Liver (tissue), 9 donors: ENCODE results near the gene MEP1B. TPM values are rescaled to one million over a fixed set of nuclear protein-coding genes. Genes with fewer than 3 reads are reported as not detected.

ENCODE experiments used
- DNase-seq: peaks from one replicate; pipeline ENCODE4 v3.0.0-alpha.2; 2017; ENCODE audit warnings: low spot score
- H3K27ac ChIP-seq, 2 donors: one replicate each; pipeline ENCODE4 v1.7.0; 2013; ENCODE audit warnings: inconsistent platforms in 2 of 2, low read length in 2 of 2, control low read depth in 1 of 2, low read depth in 1 of 2, mild to moderate bottlenecking in 1 of 2
- H3K27me3 ChIP-seq, 4 donors: one replicate each; pipeline versions ENCODE4 v1.6.1 to v1.7.0; 2013; ENCODE audit warnings: low read length in 3 of 4, inconsistent platforms in 1 of 4, mild to moderate bottlenecking in 1 of 4, moderate library complexity in 1 of 4; ENCODE audit not compliant: control insufficient read depth in 4 of 4, insufficient read depth in 4 of 4
- H3K36me3 ChIP-seq, 4 donors: one replicate each; pipeline versions ENCODE4 v1.6.1 to v1.7.0; 2013; ENCODE audit warnings: low read length in 3 of 4, mild to moderate bottlenecking in 3 of 4, low read depth in 1 of 4, moderate library complexity in 1 of 4; ENCODE audit not compliant: control insufficient read depth in 4 of 4, insufficient read depth in 3 of 4
- H3K4me1 ChIP-seq, 4 donors: one replicate each; pipeline versions ENCODE4 v1.6.1 to v1.7.0; 2013; ENCODE audit warnings: low read length in 3 of 4, mild to moderate bottlenecking in 3 of 4, moderate library complexity in 1 of 4; ENCODE audit not compliant: control insufficient read depth in 4 of 4, insufficient read depth in 4 of 4
- H3K4me3 ChIP-seq, 3 donors: one replicate each; pipeline versions ENCODE4 v1.6.1 to v1.7.0; 2013; ENCODE audit warnings: low read length in 3 of 3, control low read depth in 1 of 3, low read depth in 1 of 3, mild to moderate bottlenecking in 1 of 3
- H3K9ac ChIP-seq, 2 donors: one replicate each; pipeline ENCODE4 v1.7.0; 2013; ENCODE audit warnings: low read length in 2 of 2, mild to moderate bottlenecking in 2 of 2, moderate library complexity in 2 of 2, control low read depth in 1 of 2, low read depth in 1 of 2
- H3K9me3 ChIP-seq, 4 donors: one replicate each; pipeline versions ENCODE4 v1.6.1 to v1.7.0; 2013; ENCODE audit warnings: low read length in 3 of 4; ENCODE audit not compliant: control insufficient read depth in 4 of 4
- ATF3 ChIP-seq: IDR thresholded peaks from 2 replicates; pipeline ENCODE4 v1.6.1; 2016; ENCODE audit warnings: antibody characterized with exemption
- CTCF ChIP-seq: fragments of 150-350 bp; IDR thresholded peaks from 2 replicates; pipeline ENCODE4 v1.5.1; 2017; ENCODE audit warnings: improper control_type of control experiment, low read depth, low read length; ENCODE audit not compliant: missing input control
- EGR1 ChIP-seq, 2 donors: IDR thresholded peaks; 2 replicates each; pipeline ENCODE4 v1.6.1; 2016 to 2018; ENCODE audit warnings: antibody characterized with exemption in 2 of 2, low read depth in 2 of 2
- FOXA1 ChIP-seq: IDR thresholded peaks from 2 replicates; pipeline ENCODE4 v1.6.1; 2016; ENCODE audit warnings: antibody characterized with exemption
- FOXA2 ChIP-seq: IDR thresholded peaks from 2 replicates; pipeline ENCODE4 v1.6.1; 2016; ENCODE audit warnings: antibody characterized with exemption
- GABPA ChIP-seq, 2 donors: IDR thresholded peaks in 1 of 2; conservative IDR thresholded peaks in 1 of 2; 2 replicates each; pipeline ENCODE4 v1.6.1; 2016; ENCODE audit warnings: antibody characterized with exemption in 2 of 2, mild to moderate bottlenecking in 1 of 2, moderate library complexity in 1 of 2
- HNF4A ChIP-seq, 2 donors: conservative IDR thresholded peaks; 2 replicates each; pipeline ENCODE4 v1.6.1; 2016; ENCODE audit warnings: antibody characterized with exemption in 2 of 2, mild to moderate bottlenecking in 2 of 2
- HNF4G ChIP-seq: IDR thresholded peaks from 2 replicates; pipeline ENCODE4 v1.6.1; 2016; ENCODE audit warnings: antibody characterized with exemption
- JUND ChIP-seq, 2 donors: IDR thresholded peaks; 2 replicates each; pipeline ENCODE4 v1.6.1; 2016; ENCODE audit warnings: antibody characterized with exemption in 2 of 2
- MAX ChIP-seq: IDR thresholded peaks from 2 replicates; pipeline ENCODE4 v1.6.1; 2016; ENCODE audit warnings: antibody characterized with exemption
- NR2F2 ChIP-seq: IDR thresholded peaks from 2 replicates; pipeline ENCODE4 v1.6.1; 2016; ENCODE audit warnings: antibody characterized with exemption
- RAD21 ChIP-seq, 2 donors: IDR thresholded peaks; 2 replicates each; pipeline ENCODE4 v1.6.1; 2016; ENCODE audit warnings: antibody characterized with exemption in 2 of 2, mild to moderate bottlenecking in 2 of 2
- REST ChIP-seq: IDR thresholded peaks from 2 replicates; pipeline ENCODE4 v1.6.1; 2016; ENCODE audit warnings: antibody characterized with exemption, mild to moderate bottlenecking
- RXRA ChIP-seq, 2 donors: IDR thresholded peaks; 2 replicates each; pipeline ENCODE4 v1.6.1; 2017 to 2018; ENCODE audit warnings: antibody characterized with exemption in 2 of 2, mild to moderate bottlenecking in 1 of 2
- SP1 ChIP-seq: IDR thresholded peaks from 2 replicates; pipeline ENCODE4 v1.6.1; 2018; ENCODE audit warnings: antibody characterized with exemption, mild to moderate bottlenecking
- TAF1 ChIP-seq: conservative IDR thresholded peaks from 2 replicates; pipeline ENCODE4 v1.6.1; 2016; ENCODE audit warnings: antibody characterized with exemption, mild to moderate bottlenecking
- YY1 ChIP-seq: IDR thresholded peaks from 2 replicates; pipeline ENCODE4 v1.6.1; 2016; ENCODE audit warnings: antibody characterized with exemption, mild to moderate bottlenecking
- ZBTB33 ChIP-seq: IDR thresholded peaks from 2 replicates; pipeline ENCODE4 v1.6.1; 2016; ENCODE audit warnings: antibody characterized with exemption
- polyA plus RNA-seq, 2 donors: library from polyadenylated mRNA; stranded (reverse) in 1 of 2; unstranded in 1 of 2; fragments of 200-250 nt in 1 of 2; fragments of >200 nt in 1 of 2; fragmentation: Nextera tagmentation in 1 of 2; extraction: Ambion mirVana in 1 of 2; gene quantifications; one replicate each; pipeline versions ENCODE4 v1.2.1 to v1.2.3, GENCODE V29; 2013 to 2015
- total RNA-seq, 2 donors: library from RNA; depleted of rRNA; stranded (reverse); fragments of >200 nt; gene quantifications; one replicate each; pipeline ENCODE4 v1.2.3, GENCODE V29; 2014
- donor health status: healthy.
- donor health status: healthy.
- donor health status: healthy.
- donor health status: healthy.
- donor health status: healthy.

Gene MEP1B
- total and polyA plus RNA-seq, 4 donors = 0.08 to 0.11 (median 0.09) TPM; not detected in 1

- TF ChIP-seq CTCF (no peak), MAX (no peak), FOXA2 (no peak), ATF3 (no peak)
Measured at GRCh38 chr18:32177530-32177929, 12.3 kb upstream of the MEP1B start (continued).

GRCh38 chr18:32183503-32183902 is 6.3 kb upstream of the MEP1B start:
- H3K4me3 ChIP-seq = no peak overlapping the region
- H3K9me3 ChIP-seq = no peaks in the 10 kb centered on the region
- TF ChIP-seq FOXA1 (no peak), GABPA (IDR thresholded peaks at IDR 0.05 in 1 of 2, conservative IDR thresholded peaks at IDR 0.05 in 1 of 2) (no peak), HNF4G (no peak), TAF1 (no peak), ATF3 (no peak), RXRA (IDR thresholded peaks at IDR 0.05) (no peak), RAD21 (IDR thresholded peaks at IDR 0.05) (no peak), HNF4A (conservative IDR thresholded peaks at IDR 0.05) (no peak), REST (no peak), SP1 (no peak), ZBTB33 (no peak), NR2F2 (no peak), CTCF (no peak), EGR1 (IDR thresholded peaks at IDR 0.05; ENCODE audit: low read depth in 2 of 2) (no peak), YY1 (no peak), FOXA2 (no peak), JUND (IDR thresholded peaks at IDR 0.05) (no peak), MAX (no peak)
- H3K36me3 ChIP-seq = no peaks in the 10 kb centered on the region
- H3K27me3 ChIP-seq = no peaks in the 10 kb centered on the region
- no peak overlapping the region for H3K9ac ChIP-seq
- no peak overlapping the region for H3K27ac ChIP-seq
- no peaks in the 10 kb centered on the region for H3K4me1 ChIP-seq
- no peak for DNase-seq
